Body of pancreas (tissue), 4 donors: ENCODE data around the gene IFI27L1. TPM values are rescaled to one million over a fixed set of nuclear protein-coding genes. Genes with fewer than 3 reads are reported as not detected.

Experiments
- ATAC-seq: fragments of 150-250 bp; one replicate; pipeline ENCODE4 v1.9.1; 2016
- DNase-seq, 4 donors: peaks; one replicate each; pipeline ENCODE4 v3.0.0-alpha.2; 2019
- H3K27ac ChIP-seq, 4 donors: fragments of 200-600 bp; sonication (generic); 1 replicate in 3 of 4; 2 replicates in 1 of 4; pipeline versions ENCODE4 v1.5.1 to v1.6.1; 2016 to 2019; ENCODE audit warnings: mild to moderate bottlenecking in 1 of 4, mixed read lengths in 1 of 4, moderate library complexity in 1 of 4
- H3K27me3 ChIP-seq, 2 donors: fragments of 200-600 bp; sonication (generic); one replicate each; pipeline ENCODE4 v1.6.0; 2016; ENCODE audit warnings: mild to moderate bottlenecking in 1 of 2
- H3K36me3 ChIP-seq, 2 donors: fragments of 200-600 bp; sonication (generic); replicated peaks in 1 of 2; 2 replicates each; pipeline ENCODE4 v1.5.1; 2016; ENCODE audit warnings: low read depth in 2 of 2; ENCODE audit not compliant: insufficient read depth in 1 of 2
- H3K4me1 ChIP-seq: fragments of 200-600 bp; sonication (generic); one replicate; pipeline ENCODE4 v1.6.0; 2016
- H3K4me3 ChIP-seq, 2 donors: fragments of 200-600 bp; sonication (generic); 1 replicate in 1 of 2; 2 replicates in 1 of 2; pipeline ENCODE4 v1.5.1; 2016 to 2019
- H3K9me3 ChIP-seq, 3 donors: fragments of 200-600 bp; sonication (generic); 1 replicate in 2 of 3; 2 replicates in 1 of 3; pipeline ENCODE4 v1.5.1; 2016
- POLR2A ChIP-seq, 3 donors: fragments of 450-650 bp; IDR thresholded peaks; one replicate each; pipeline ENCODE4 v1.6.1; 2016; ENCODE audit warnings: antibody characterized with exemption in 3 of 3, mild to moderate bottlenecking in 2 of 3
- WGBS, 2 donors: methylation state at CpG; one replicate each; pipeline ENCODE4 v1.1.5; 2017; 5-methylcytosine and 5-hydroxymethylcytosine counted together
- intact Hi-C: fragments of 100-400 bp; cut with DNase I; formaldehyde crosslinking; loops from one replicate; pipeline ENCODE4 v1.15.1; 2023
- total RNA-seq, 2 donors: library from RNA; depleted of rRNA; stranded (reverse); fragments of >200 nt; gene quantifications; one replicate each; pipeline ENCODE4 v1.1.0, GENCODE V29; 2016
- TF ChIP-seq, protein P1 (sequence below), 7 experiments: fragments of 450-650 bp in 4 of 7; fragments of 200-600 bp in 3 of 7; sonication (generic) in 3 of 7; IDR thresholded peaks; one replicate each; pipeline ENCODE4 v1.5.1; 2016 to 2019; ENCODE audit warnings: antibody characterized with exemption in 7 of 7

The IFI27L1 gene
- total RNA-seq, 2 donors from 2014 or later: 3.4 to 5.6 TPM

DNA sequence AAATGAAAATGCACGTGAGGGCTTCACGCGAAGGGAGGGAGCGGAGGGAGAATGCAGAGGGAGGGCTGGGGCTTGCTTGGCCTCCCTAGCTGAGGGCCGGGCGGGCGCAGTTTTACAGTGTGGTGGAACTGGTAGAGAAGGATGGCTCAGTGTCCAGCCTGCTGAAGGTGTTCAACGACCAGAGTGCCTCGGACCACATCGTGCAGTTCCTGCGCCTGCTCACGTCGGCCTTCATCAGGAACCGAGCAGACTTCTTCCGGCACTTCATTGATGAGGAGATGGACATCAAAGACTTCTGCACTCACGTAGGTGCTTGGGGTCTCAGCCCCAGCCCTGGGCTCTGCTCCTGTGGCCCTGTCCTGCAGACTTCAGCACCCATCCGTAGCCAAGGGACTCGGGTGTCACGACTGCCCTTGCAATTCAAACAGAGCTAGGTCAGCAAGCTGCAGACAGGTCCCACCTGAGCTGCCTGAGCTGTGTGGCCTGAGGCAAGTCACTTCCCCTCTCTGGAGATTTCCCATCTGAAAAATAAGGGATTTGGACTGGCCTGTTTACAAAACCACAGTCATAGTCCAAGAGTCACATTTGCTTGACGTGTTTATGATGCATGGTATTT, 36.5 kb upstream of the IFI27L1 start:
- H3K27me3 ChIP-seq: no peaks in the 10 kb centered on the region
- H3K27ac ChIP-seq: no peak overlapping the region
- no peak overlapping the region for H3K4me3 ChIP-seq
- H3K9me3 ChIP-seq: no peaks in the 10 kb centered on the region
- DNase-seq (peak in 1 of 4 donors; percentile 3), ATAC-seq (no peak)
- H3K36me3 ChIP-seq: peaks cover 0 to 24% of the 10 kb centered on the region in 2 donors
- 88 to 95% methylated on average over 17 to 20 of the region's 20 CpGs for WGBS, 2 donors
- H3K4me1 ChIP-seq: no peaks in the 10 kb centered on the region
- intact Hi-C loops: no loop called here
- no peak for TF ChIP-seq POLR2A (IDR thresholded peaks at IDR 0.05)
- TF ChIP-seq, protein P1, sequence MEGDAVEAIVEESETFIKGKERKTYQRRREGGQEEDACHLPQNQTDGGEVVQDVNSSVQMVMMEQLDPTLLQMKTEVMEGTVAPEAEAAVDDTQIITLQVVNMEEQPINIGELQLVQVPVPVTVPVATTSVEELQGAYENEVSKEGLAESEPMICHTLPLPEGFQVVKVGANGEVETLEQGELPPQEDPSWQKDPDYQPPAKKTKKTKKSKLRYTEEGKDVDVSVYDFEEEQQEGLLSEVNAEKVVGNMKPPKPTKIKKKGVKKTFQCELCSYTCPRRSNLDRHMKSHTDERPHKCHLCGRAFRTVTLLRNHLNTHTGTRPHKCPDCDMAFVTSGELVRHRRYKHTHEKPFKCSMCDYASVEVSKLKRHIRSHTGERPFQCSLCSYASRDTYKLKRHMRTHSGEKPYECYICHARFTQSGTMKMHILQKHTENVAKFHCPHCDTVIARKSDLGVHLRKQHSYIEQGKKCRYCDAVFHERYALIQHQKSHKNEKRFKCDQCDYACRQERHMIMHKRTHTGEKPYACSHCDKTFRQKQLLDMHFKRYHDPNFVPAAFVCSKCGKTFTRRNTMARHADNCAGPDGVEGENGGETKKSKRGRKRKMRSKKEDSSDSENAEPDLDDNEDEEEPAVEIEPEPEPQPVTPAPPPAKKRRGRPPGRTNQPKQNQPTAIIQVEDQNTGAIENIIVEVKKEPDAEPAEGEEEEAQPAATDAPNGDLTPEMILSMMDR (IDR thresholded peaks at IDR 0.05): no peak

DNA sequence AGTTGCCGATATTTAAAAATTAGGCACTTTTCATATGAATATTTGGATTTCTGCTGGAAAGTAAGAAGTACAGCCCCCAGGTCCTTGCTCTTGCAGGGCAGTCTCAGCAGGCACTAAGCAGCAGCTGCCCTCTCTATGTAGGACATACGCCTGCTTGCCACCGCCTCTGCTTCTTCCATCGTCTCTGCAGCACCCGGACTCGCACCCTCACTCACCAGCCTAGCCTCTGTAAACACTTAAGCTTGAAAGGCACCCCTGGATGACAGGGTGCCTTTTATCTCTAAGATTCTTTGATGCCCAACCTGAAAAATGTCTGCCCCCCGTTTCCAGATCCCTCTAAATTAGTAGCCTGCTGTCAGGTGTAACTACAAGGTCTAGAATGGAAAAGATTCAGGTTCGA, 36.0 kb upstream of the IFI27L1 start:
- TF ChIP-seq POLR2A (IDR thresholded peaks at IDR 0.05): no peak
- TF ChIP-seq, protein P1 (IDR thresholded peaks at IDR 0.05): no peak
- no peak for ATAC-seq
- H3K36me3 ChIP-seq: peaks cover 3 to 29% of the 10 kb centered on the region in 2 donors
- WGBS, 2 donors: 89% methylated on average over 8 of the region's 8 CpGs
- DNase-seq: peak in 2 of 4 donors; percentile 2 to 5
- intact Hi-C loops: no loop called here
- no peak overlapping the region for H3K4me3 ChIP-seq
- no peaks in the 10 kb centered on the region for H3K27me3 ChIP-seq
- H3K9me3 ChIP-seq: no peaks in the 10 kb centered on the region
- no peaks in the 10 kb centered on the region for H3K4me1 ChIP-seq
- no peak overlapping the region for H3K27ac ChIP-seq

DNA sequence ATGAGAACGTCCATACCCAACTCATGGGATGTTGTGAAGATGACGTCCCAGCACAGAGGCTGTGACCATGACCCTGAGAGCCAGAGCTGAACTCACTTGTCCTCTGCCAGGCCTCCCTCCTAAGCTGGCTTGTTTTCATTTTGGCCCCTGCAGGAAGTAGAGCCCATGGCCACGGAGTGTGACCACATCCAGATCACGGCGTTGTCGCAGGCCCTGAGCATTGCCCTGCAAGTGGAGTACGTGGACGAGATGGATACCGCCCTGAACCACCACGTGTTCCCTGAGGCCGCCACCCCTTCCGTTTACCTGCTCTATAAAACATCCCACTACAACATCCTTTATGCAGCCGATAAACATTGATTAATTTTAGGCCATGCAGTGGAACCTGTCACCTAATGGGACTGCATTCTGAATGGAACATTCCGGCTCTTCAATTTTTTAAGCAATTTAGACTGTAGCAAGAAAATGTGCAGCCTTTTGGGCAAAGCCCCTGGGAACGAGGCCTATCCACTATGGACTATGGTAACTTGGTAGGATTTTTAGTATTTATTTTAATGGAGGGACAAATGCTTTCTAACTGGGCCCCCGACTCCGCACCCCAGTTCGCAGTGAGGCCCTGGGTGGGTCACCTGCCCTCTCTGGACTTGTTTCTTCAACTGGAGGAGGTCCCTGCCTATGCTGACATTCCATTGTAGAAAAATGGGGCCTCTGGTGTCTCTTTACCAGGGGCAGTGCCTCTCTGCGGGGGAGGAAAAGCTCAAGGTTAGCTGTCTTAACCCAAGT, 35.4 kb upstream of the IFI27L1 start:
- Histone ChIP-seq H3K4me1 (no peaks in the 10 kb centered on the region), H3K4me3 (no peak overlapping the region), H3K27ac (no peak overlapping the region), H3K27me3 (no peaks in the 10 kb centered on the region), H3K36me3 (peaks cover 3 to 33% of the 10 kb centered on the region in 2 donors), H3K9me3 (no peaks in the 10 kb centered on the region)
- intact Hi-C loops: no loop called here
- DNase-seq: peak in 3 of 4 donors; percentile 1 to 7 (median 2)
- ATAC-seq: no peak
- WGBS, 2 donors: 88 to 89% methylated on average over 18 to 19 of the region's 19 CpGs
- TF ChIP-seq POLR2A (IDR thresholded peaks at IDR 0.05): no peak
- TF ChIP-seq, protein P1 (IDR thresholded peaks at IDR 0.05): no peak

DNA sequence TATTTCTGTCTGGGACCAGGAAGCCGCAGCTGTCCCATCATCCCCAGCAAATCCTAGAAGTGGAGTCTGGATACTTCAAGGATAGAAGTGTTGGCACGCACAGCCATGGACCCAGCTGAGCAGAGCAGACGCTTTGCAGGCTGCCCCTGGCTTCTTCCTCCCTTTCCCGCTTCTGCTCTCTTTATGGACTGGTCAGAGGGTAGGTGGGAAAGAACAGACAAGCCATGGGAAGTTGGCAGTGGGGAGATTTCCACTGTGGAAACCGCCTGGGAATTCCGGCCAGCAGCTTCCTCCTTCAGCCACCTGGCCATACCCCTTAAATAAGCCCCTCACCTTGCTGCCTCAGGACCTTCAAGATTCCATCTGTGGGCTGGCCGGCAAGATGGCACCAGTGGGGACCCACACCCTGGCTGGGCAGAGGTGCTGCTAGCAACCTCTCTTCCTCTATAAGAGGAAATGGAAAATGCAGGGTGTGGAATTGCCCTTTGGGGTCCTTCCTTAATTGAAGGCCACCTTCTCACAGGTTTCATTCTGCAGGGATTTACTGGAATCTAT, 34.3 kb upstream of the IFI27L1 start:
- peak in 2 of 4 donors; percentile 2 to 6 for DNase-seq
- H3K4me3 ChIP-seq: no peak overlapping the region
- no peaks in the 10 kb centered on the region for H3K27me3 ChIP-seq
- no peak for ATAC-seq
- WGBS, 2 donors: 78 to 89% methylated on average over 6 to 7 of the region's 7 CpGs
- peaks cover 3 to 33% of the 10 kb centered on the region in 2 donors for H3K36me3 ChIP-seq
- TF ChIP-seq, protein P1 (IDR thresholded peaks at IDR 0.05): no peak
- TF ChIP-seq POLR2A (IDR thresholded peaks at IDR 0.05): no peak
- no peaks in the 10 kb centered on the region for H3K4me1 ChIP-seq
- intact Hi-C loops: no loop called here
- H3K9me3 ChIP-seq: no peaks in the 10 kb centered on the region
- no peak overlapping the region for H3K27ac ChIP-seq
